Activated CD4-positive, alpha-beta T cell treated with anti-CD3 and anti-CD28 coated beads, Interleukin-10, Interleukin-2, amounts not matched to agents 100 ng/mL and 50 ng/mL, durations not matched to agents 16 hours and 8 hours (primary cell): Measurements from ENCODE around the gene MORN1.

ENCODE experiments used
- DNase-seq: peaks from one replicate; pipeline ENCODE4 v3.0.0-alpha.2; 2020

The MORN1 gene

GRCh38 chr1:2287649-2288048 lies 103.7 kb downstream of the MORN1 start:
- DNase-seq, result no peak

- no peak for DNase-seq
Observed at GRCh38 chr1:2286923-2287322, 104.4 kb downstream of the MORN1 start.

GRCh38 chr1:2284932-2285331 lies 106.4 kb downstream of the MORN1 start:
- DNase-seq, result no peak

GRCh38 chr1:2283991-2284895 lies 107.1 kb downstream of the MORN1 start:
- no peak for DNase-seq

GRCh38 chr1:2283371-2283990 lies 107.9 kb downstream of the MORN1 start:
- no peak for DNase-seq

- no peak for DNase-seq
Observed at GRCh38 chr1:2282556-2283270, 108.6 kb downstream of the MORN1 start.

GRCh38 chr1:2279817-2280216 lies 111.5 kb downstream of the MORN1 start:
- no peak for DNase-seq

GRCh38 chr1:2279210-2279639 lies 112.1 kb downstream of the MORN1 start:
- no peak for DNase-seq

- no peak for DNase-seq
Observed at GRCh38 chr1:2278591-2279209, 112.7 kb downstream of the MORN1 start.

- no peak for DNase-seq
Observed at GRCh38 chr1:2277741-2278488, 113.4 kb downstream of the MORN1 start.

- no peak for DNase-seq
Observed at GRCh38 chr1:2276803-2277580, 114.4 kb downstream of the MORN1 start.

GRCh38 chr1:2275796-2276536 lies 115.4 kb downstream of the MORN1 start:
- no peak for DNase-seq

GRCh38 chr1:2274929-2275475 lies 116.4 kb downstream of the MORN1 start:
- no peak for DNase-seq

- no peak for DNase-seq
Observed at GRCh38 chr1:2274231-2274928, 117.0 kb downstream of the MORN1 start.

- no peak for DNase-seq
Observed at GRCh38 chr1:2273401-2274090, 117.8 kb downstream of the MORN1 start.

- no peak for DNase-seq
Observed at GRCh38 chr1:2272686-2273400, 118.5 kb downstream of the MORN1 start.

- DNase-seq, result no peak
Observed at GRCh38 chr1:2271841-2272655, 119.3 kb downstream of the MORN1 start.
